ENCODE measurements around the gene PSMG4.

DNA sequence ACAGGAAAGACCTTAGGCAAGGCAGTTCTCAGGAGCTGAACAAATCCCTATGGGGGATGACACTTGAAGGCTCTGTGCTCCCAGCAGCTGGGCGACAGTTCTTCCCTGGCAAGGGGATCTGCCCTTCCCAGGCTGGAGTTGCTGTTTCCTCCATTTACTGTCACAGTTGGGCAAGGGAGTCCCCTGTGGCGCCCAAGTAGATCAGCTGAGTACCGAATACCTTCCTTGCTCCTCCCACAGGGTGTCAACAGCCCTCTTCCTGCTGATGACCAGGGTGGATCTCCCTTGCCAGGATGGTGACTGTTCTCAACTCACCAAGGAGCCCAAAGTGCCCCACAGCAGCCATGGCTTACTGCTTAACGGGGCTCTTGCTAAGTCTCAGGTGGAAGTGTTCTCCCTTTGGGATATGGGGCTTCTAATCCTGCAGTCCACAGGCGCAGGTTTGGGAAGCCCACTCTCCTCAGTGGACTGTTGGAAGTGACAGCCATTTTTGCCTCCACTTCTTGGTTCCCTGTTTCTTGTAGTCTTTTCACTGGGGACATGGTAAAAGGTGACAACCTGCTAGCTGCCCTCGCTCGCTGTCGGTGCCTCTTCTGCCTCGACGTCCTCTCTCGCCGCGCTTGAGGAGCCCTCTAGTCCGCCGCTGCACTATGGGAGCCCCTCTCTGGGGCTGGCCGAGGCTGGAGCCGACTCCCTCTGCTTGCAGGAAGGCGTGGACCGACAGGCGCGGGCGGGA lies 5.7 kb upstream of the PSMG4 start:
- TF ChIP-seq, protein P1, sequence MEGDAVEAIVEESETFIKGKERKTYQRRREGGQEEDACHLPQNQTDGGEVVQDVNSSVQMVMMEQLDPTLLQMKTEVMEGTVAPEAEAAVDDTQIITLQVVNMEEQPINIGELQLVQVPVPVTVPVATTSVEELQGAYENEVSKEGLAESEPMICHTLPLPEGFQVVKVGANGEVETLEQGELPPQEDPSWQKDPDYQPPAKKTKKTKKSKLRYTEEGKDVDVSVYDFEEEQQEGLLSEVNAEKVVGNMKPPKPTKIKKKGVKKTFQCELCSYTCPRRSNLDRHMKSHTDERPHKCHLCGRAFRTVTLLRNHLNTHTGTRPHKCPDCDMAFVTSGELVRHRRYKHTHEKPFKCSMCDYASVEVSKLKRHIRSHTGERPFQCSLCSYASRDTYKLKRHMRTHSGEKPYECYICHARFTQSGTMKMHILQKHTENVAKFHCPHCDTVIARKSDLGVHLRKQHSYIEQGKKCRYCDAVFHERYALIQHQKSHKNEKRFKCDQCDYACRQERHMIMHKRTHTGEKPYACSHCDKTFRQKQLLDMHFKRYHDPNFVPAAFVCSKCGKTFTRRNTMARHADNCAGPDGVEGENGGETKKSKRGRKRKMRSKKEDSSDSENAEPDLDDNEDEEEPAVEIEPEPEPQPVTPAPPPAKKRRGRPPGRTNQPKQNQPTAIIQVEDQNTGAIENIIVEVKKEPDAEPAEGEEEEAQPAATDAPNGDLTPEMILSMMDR (conservative IDR thresholded peaks at IDR 0.05 in 1 of 2, IDR thresholded peaks at IDR 0.05 in 1 of 2; ENCODE audit: extremely low read depth in 1 of 2, insufficient read depth in 1 of 2, low read depth in 1 of 2, low read length in 2 of 2) = no peak
- no peak for TF ChIP-seq EZH2 (IDR thresholded peaks at IDR 0.05; ENCODE audit: borderline replicate concordance, low read length)
